ENCODE data around the gene LCT. TPM values are rescaled to one million over a fixed set of nuclear protein-coding genes. Genes with fewer than 3 reads are reported as not detected.

LCT gene
- total RNA-seq, 2 experiments from 2014 or later, result 0.12 to 0.19 TPM

DNA sequence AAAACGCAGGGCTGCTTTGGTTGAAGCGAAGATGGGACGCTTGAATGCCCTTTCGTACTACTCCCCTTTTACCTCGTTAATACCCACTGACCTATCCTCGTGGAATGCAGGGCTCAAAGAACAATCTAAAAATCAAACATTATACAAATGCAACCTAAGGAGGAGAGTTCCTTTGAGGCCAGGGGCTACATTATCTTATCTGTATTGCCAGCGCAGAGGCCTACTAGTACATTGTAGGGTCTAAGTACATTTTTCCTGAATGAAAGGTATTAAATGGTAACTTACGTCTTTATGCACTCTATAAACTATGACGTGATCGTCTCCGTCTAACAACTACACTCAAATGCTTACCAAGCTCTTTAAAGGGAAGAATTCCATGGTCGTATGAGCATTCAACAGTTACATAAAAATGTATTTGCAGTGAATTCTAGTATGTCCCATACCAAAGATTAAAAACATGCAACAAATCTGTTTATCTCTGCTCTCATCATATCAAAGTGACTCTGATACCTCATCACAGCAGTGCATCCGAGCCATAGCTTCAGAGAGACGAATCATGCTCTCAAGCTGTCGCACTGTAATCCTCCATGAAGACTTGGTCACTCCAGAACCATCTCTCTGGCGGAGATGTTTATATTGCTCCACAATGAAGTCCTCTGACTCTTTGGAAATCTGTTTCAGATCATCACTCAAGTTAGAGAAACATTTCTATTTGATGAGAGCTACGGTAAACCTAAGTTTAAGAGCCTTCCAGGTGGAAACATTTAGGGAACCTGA, 14.1 kb upstream of the LCT start:
- H3K9me3 Mint-ChIP-seq, result no peaks in the 10 kb centered on the region
- H3K27me3 Mint-ChIP-seq, result no peaks in the 10 kb centered on the region
- DNase-seq, result no peak
- H3K4me1 Mint-ChIP-seq, result peaks cover 10% of the 10 kb centered on the region
- no peak overlapping the region for H3K4me3 Mint-ChIP-seq
- POLR2A ChIA-PET, result interaction anchor here (0.5 kb wide), 1 partner anchor 10 kb away, joined by 4 read pairs; no protein-coding TSS in a partner anchor
- no peak overlapping the region for H3K27ac Mint-ChIP-seq
- H3K36me3 Mint-ChIP-seq (ENCODE audit: low read depth), result peaks cover 55% of the 10 kb centered on the region
- CTCF ChIA-PET, result interaction anchor here (1.1 to 1.2 kb wide), 2 partner anchors 13 to 16 kb away, joined by 3 read pairs; no protein-coding TSS in a partner anchor

GRCh38 chr2:135849087-135849486, 12.1 kb upstream of the LCT start:
- POLR2A ChIA-PET, result no interaction called here
- H3K4me1 Mint-ChIP-seq, result peaks cover 12% of the 10 kb centered on the region
- no peak overlapping the region for H3K4me3 Mint-ChIP-seq
- peaks cover 68% of the 10 kb centered on the region for H3K36me3 Mint-ChIP-seq (ENCODE audit: low read depth)
- CTCF ChIA-PET, result interaction anchor here (0.6 kb wide), 1 partner anchor 82 kb away, joined by 3 read pairs; no protein-coding TSS in a partner anchor
- no peaks in the 10 kb centered on the region for H3K9me3 Mint-ChIP-seq
- no peak overlapping the region for H3K27ac Mint-ChIP-seq
- no peak for DNase-seq
- no peaks in the 10 kb centered on the region for H3K27me3 Mint-ChIP-seq

GRCh38 chr2:135845997-135846396, 9.0 kb upstream of the LCT start:
- peaks cover 69% of the 10 kb centered on the region for H3K36me3 Mint-ChIP-seq (ENCODE audit: low read depth)
- H3K4me1 Mint-ChIP-seq, result peaks cover 28% of the 10 kb centered on the region
- no peak for DNase-seq
- H3K27me3 Mint-ChIP-seq, result no peaks in the 10 kb centered on the region
- no peaks in the 10 kb centered on the region for H3K9me3 Mint-ChIP-seq
- H3K4me3 Mint-ChIP-seq, result no peak overlapping the region
- H3K27ac Mint-ChIP-seq, result no peak overlapping the region
- POLR2A ChIA-PET, result no interaction called here
- CTCF ChIA-PET, result interaction anchor here (1.4 to 1.5 kb wide), 2 partner anchors 9 to 11 kb away, joined by 3 read pairs; no protein-coding TSS in a partner anchor

DNA sequence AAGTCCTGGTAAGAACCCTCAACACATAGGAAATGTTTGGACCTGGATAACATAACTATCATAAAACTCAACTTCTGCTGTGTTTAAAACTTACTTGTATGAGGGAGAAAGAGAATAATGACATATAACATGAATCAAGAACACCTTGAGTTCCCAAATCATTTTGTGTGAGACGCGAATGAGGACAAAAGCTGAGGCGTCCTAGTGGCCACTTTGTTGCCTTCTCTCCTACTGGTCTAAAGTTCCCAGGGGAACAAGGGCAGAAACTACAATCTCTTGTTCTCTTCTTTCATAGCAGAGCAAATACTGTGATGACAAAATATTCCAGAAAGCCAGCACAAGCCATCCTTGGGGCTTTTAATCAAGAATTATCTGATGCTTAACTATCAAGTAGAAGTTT, 8.3 kb upstream of the LCT start:
- ChIA-PET POLR2A (no interaction called here), CTCF (interaction anchor here (1.4 kb wide), 1 partner anchor 14 kb away, joined by 5 read pairs; no protein-coding TSS in a partner anchor)
- Mint-ChIP-seq H3K36me3 (ENCODE audit: low read depth) (peaks cover 65% of the 10 kb centered on the region), H3K27me3 (no peaks in the 10 kb centered on the region), H3K4me3 (no peak overlapping the region), H3K4me1 (peaks cover 35% of the 10 kb centered on the region), H3K27ac (no peak overlapping the region), H3K9me3 (no peaks in the 10 kb centered on the region)
- DNase-seq, result no peak

GRCh38 chr2:135844301-135844895, 7.4 kb upstream of the LCT start:
- POLR2A ChIA-PET, result no interaction called here
- DNase-seq, result no peak
- peaks cover 35% of the 10 kb centered on the region for H3K4me1 Mint-ChIP-seq
- CTCF ChIA-PET, result interaction anchor here (1.1 to 1.4 kb wide), 2 partner anchors 11 to 15 kb away, joined by 3 to 5 read pairs; no protein-coding TSS in a partner anchor
- no peaks in the 10 kb centered on the region for H3K9me3 Mint-ChIP-seq
- H3K36me3 Mint-ChIP-seq (ENCODE audit: low read depth), result peaks cover 65% of the 10 kb centered on the region
- no peak overlapping the region for H3K27ac Mint-ChIP-seq
- H3K27me3 Mint-ChIP-seq, result no peaks in the 10 kb centered on the region
- H3K4me3 Mint-ChIP-seq, result no peak overlapping the region

DNA sequence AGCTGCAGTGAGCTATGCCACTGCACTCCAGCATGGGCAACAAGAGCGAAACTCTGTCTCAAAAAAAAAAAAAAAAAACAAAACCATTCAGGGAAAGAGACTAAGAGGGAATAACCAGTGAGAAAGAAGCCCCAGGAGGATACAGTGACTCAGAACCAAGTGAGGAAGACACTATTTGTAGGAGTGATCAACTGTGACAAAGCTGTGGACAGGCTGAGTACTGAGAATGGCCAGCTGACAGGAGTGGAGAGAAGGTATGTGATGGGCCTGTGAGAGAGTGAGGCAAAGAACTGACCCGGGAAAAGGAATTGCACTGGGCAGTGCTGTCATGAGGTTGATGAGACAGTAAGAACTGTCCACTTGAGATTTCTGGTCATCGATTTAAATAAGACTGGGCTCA, 6.7 kb upstream of the LCT start:
- ChIA-PET CTCF (no interaction called here), POLR2A (no interaction called here)
- Mint-ChIP-seq H3K36me3 (ENCODE audit: low read depth) (peaks cover 58% of the 10 kb centered on the region), H3K9me3 (no peaks in the 10 kb centered on the region), H3K4me1 (peaks cover 31% of the 10 kb centered on the region), H3K27me3 (no peaks in the 10 kb centered on the region), H3K27ac (no peak overlapping the region), H3K4me3 (no peak overlapping the region)
- DNase-seq, result no peak

- peaks cover 41% of the 10 kb centered on the region for H3K4me1 Mint-ChIP-seq
- ChIA-PET CTCF (interaction anchor here (0.6 to 1.4 kb wide), 3 partner anchors 14 to 85 kb away, joined by 3 to 7 read pairs (median 3); no protein-coding TSS in a partner anchor), POLR2A (no interaction called here)
- H3K36me3 Mint-ChIP-seq (ENCODE audit: low read depth), result peaks cover 56% of the 10 kb centered on the region
- H3K27ac Mint-ChIP-seq, result peak overlapping the region; percentile 58
- no peak overlapping the region for H3K4me3 Mint-ChIP-seq
- DNase-seq, result no peak
- no peaks in the 10 kb centered on the region for H3K27me3 Mint-ChIP-seq
- no peaks in the 10 kb centered on the region for H3K9me3 Mint-ChIP-seq
Measured at GRCh38 chr2:135840601-135841000, 3.6 kb upstream of the LCT start.

GRCh38 chr2:135839713-135840112, 2.7 kb upstream of the LCT start:
- no peaks in the 10 kb centered on the region for H3K9me3 Mint-ChIP-seq
- peaks cover 42% of the 10 kb centered on the region for H3K4me1 Mint-ChIP-seq
- H3K4me3 Mint-ChIP-seq, result no peak overlapping the region
- H3K27me3 Mint-ChIP-seq, result no peaks in the 10 kb centered on the region
- no peak overlapping the region for H3K27ac Mint-ChIP-seq
- POLR2A ChIA-PET, result no interaction called here
- peaks cover 51% of the 10 kb centered on the region for H3K36me3 Mint-ChIP-seq (ENCODE audit: low read depth)
- CTCF ChIA-PET, result interaction anchor here (0.9 kb wide), 1 partner anchor 42 kb away, joined by 3 read pairs; no protein-coding TSS in a partner anchor
- DNase-seq, result no peak

- CTCF ChIA-PET, result interaction anchor here (0.6 kb wide), 2 partner anchors 19 to 44 kb away, joined by 3 read pairs; no protein-coding TSS in a partner anchor
- H3K4me3 Mint-ChIP-seq, result no peak overlapping the region
- no peak for DNase-seq
- peaks cover 39% of the 10 kb centered on the region for H3K4me1 Mint-ChIP-seq
- POLR2A ChIA-PET, result no interaction called here
- H3K36me3 Mint-ChIP-seq (ENCODE audit: low read depth), result peaks cover 39% of the 10 kb centered on the region
- H3K27me3 Mint-ChIP-seq, result no peaks in the 10 kb centered on the region
- H3K27ac Mint-ChIP-seq, result no peak overlapping the region
- H3K9me3 Mint-ChIP-seq, result no peaks in the 10 kb centered on the region
Measured at GRCh38 chr2:135838502-135838901, 1.5 kb upstream of the LCT start.

DNA sequence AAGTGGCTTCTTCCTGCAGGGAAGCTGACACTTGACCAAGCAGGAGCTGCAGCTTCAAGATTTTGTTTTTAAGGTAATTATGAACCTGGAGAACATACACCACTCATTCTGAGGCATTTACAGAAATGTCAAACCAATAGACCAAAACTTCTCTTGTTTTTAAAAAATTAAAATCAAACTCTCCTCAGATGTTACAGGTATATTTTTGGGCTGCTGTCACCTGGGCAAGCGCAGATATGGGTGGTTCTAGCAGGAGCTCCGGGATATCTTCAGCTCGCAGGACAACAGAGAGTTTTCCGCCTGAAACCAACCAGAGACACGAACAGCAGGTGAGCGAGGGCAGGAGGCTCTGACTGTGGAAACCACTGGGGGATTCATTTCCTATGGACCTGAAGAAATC, 4.1 kb downstream of the LCT start:
- peaks cover 12% of the 10 kb centered on the region for H3K4me1 Mint-ChIP-seq
- H3K9me3 Mint-ChIP-seq, result no peaks in the 10 kb centered on the region
- ChIA-PET POLR2A (no interaction called here), CTCF (interaction anchor here (0.8 to 1.3 kb wide), 3 partner anchors 9 to 35 kb away, joined by 3 to 6 read pairs (median 3); no protein-coding TSS in a partner anchor)
- H3K27ac Mint-ChIP-seq, result no peak overlapping the region
- peaks cover 9% of the 10 kb centered on the region for H3K36me3 Mint-ChIP-seq (ENCODE audit: low read depth)
- H3K27me3 Mint-ChIP-seq, result no peaks in the 10 kb centered on the region
- no peak overlapping the region for H3K4me3 Mint-ChIP-seq
- no peak for DNase-seq

DNA sequence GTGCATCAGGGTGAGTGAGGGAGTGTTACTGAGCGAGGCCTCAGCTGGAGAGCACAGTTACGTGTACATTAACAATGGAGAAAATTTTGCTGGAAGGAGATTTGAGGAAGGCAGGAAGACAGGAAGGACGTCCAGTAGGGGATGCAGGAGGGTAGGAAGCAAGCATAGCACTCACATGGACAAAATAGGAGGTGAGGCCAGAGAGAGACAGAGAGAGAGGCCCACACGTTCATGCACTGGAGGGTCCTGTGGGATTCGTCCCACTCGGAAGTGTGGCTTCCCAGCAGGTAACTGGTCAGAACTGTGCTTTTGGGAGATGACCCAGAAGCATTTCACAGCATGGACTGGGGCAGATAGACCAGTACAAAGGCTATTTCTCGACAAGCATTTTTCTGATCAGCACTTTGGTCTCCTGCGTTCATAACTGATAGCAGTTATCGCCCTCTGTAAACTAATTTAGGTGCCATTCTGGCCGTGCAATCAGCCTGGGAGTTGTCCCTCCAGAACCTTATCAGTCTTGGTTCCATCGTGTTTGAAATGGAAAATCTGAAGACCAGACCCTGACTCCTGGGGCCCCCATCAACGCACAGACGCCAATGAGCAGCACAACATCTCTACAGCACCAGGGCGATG, 5.7 kb downstream of the LCT start:
- peaks cover 3% of the 10 kb centered on the region for H3K36me3 Mint-ChIP-seq (ENCODE audit: low read depth)
- no peaks in the 10 kb centered on the region for H3K9me3 Mint-ChIP-seq
- no peak overlapping the region for H3K4me3 Mint-ChIP-seq
- no peaks in the 10 kb centered on the region for H3K27me3 Mint-ChIP-seq
- no peak overlapping the region for H3K27ac Mint-ChIP-seq
- H3K4me1 Mint-ChIP-seq, result peaks cover 6% of the 10 kb centered on the region
- ChIA-PET CTCF (no interaction called here), POLR2A (no interaction called here)
- no peak for DNase-seq

- ChIA-PET POLR2A (no interaction called here), CTCF (interaction anchor here (1.1 kb wide), 1 partner anchor 13 kb away, joined by 4 read pairs; no protein-coding TSS in a partner anchor)
- H3K27ac Mint-ChIP-seq, result no peak overlapping the region
- H3K4me3 Mint-ChIP-seq, result no peak overlapping the region
- H3K9me3 Mint-ChIP-seq, result no peaks in the 10 kb centered on the region
- DNase-seq, result no peak
- H3K27me3 Mint-ChIP-seq, result no peaks in the 10 kb centered on the region
- H3K36me3 Mint-ChIP-seq (ENCODE audit: low read depth), result no peaks in the 10 kb centered on the region
- H3K4me1 Mint-ChIP-seq, result peaks cover 9% of the 10 kb centered on the region
Measured at GRCh38 chr2:135829378-135830135, 7.4 kb downstream of the LCT start.

All from activated CD4-positive, alpha-beta T cell treated with anti-CD3 and anti-CD28 coated beads, Interleukin-2, amount 10 ng/mL, durations not matched to agents 7 days and 5 days (primary cell).